Stimulated activated memory B cell treated with anti-CD40 and anti-IgM and Interleukin-4, amounts not matched to agents 10 μg/mL and 1 μg/mL and 100 μg/mL, for 72 hours (primary cell): ENCODE results near the gene SPATA32.

Experiments used
- ATAC-seq: fragments of 150-1000 bp; cut with Tn5 transposase; 2 replicates; pipeline ENCODE4 v1.10.0; 2021
- H3K27ac Mint-ChIP-seq: one replicate; pipeline ENCODE4 v1.8.0; 2022; ENCODE audit warnings: mild to moderate bottlenecking, mixed read lengths
- H3K27me3 Mint-ChIP-seq: one replicate; pipeline ENCODE4 v1.8.0; 2022; ENCODE audit warnings: mixed read lengths
- H3K36me3 Mint-ChIP-seq: one replicate; pipeline ENCODE4 v1.8.0; 2022; ENCODE audit warnings: mixed read lengths
- H3K4me1 Mint-ChIP-seq: one replicate; pipeline ENCODE4 v1.8.0; 2022; ENCODE audit warnings: mixed read lengths
- H3K4me3 Mint-ChIP-seq: one replicate; pipeline ENCODE4 v1.8.0; 2022; ENCODE audit warnings: mild to moderate bottlenecking, moderate library complexity, mixed read lengths
- H3K9me3 Mint-ChIP-seq: one replicate; pipeline ENCODE4 v1.8.0; 2022; ENCODE audit warnings: mixed read lengths

Gene SPATA32

GRCh38 chr17:45287526-45288500 lies 25.9 kb upstream of the SPATA32 start:
- no peak for ATAC-seq
- peaks cover 78% of the 10 kb centered on the region for H3K36me3 Mint-ChIP-seq
- H3K27me3 Mint-ChIP-seq = no peaks in the 10 kb centered on the region
- peaks cover 58% of the 10 kb centered on the region for H3K4me1 Mint-ChIP-seq
- H3K27ac Mint-ChIP-seq = peak overlapping the region; percentile 19
- no peaks in the 10 kb centered on the region for H3K9me3 Mint-ChIP-seq
- no peak overlapping the region for H3K4me3 Mint-ChIP-seq

GRCh38 chr17:45286286-45286685 lies 24.4 kb upstream of the SPATA32 start:
- H3K27ac Mint-ChIP-seq = no peak overlapping the region
- no peaks in the 10 kb centered on the region for H3K9me3 Mint-ChIP-seq
- peaks cover 43% of the 10 kb centered on the region for H3K4me1 Mint-ChIP-seq
- no peaks in the 10 kb centered on the region for H3K27me3 Mint-ChIP-seq
- no peak overlapping the region for H3K4me3 Mint-ChIP-seq
- ATAC-seq = no peak
- H3K36me3 Mint-ChIP-seq = peaks cover 83% of the 10 kb centered on the region

GRCh38 chr17:45284176-45285140 lies 22.6 kb upstream of the SPATA32 start:
- H3K4me3 Mint-ChIP-seq = no peak overlapping the region
- peaks cover 71% of the 10 kb centered on the region for H3K36me3 Mint-ChIP-seq
- no peaks in the 10 kb centered on the region for H3K27me3 Mint-ChIP-seq
- ATAC-seq = peak; percentile 58
- peaks cover 24% of the 10 kb centered on the region for H3K4me1 Mint-ChIP-seq
- H3K9me3 Mint-ChIP-seq = no peaks in the 10 kb centered on the region
- peak overlapping the region; percentile 58 for H3K27ac Mint-ChIP-seq

GRCh38 chr17:45283711-45284110 lies 21.8 kb upstream of the SPATA32 start:
- Mint-ChIP-seq H3K4me3 (no peak overlapping the region), H3K27me3 (no peaks in the 10 kb centered on the region), H3K9me3 (no peaks in the 10 kb centered on the region), H3K27ac (peak overlapping the region; percentile 58), H3K36me3 (peaks cover 71% of the 10 kb centered on the region), H3K4me1 (peaks cover 23% of the 10 kb centered on the region)
- ATAC-seq = no peak

GRCh38 chr17:45282683-45283644 lies 21.1 kb upstream of the SPATA32 start:
- Mint-ChIP-seq H3K4me3 (no peak overlapping the region), H3K27ac (peak overlapping the region; percentile 32), H3K9me3 (no peaks in the 10 kb centered on the region), H3K36me3 (peaks cover 70% of the 10 kb centered on the region), H3K4me1 (peaks cover 29% of the 10 kb centered on the region), H3K27me3 (no peaks in the 10 kb centered on the region)
- ATAC-seq = no peak

- Mint-ChIP-seq H3K4me3 (peak overlapping the region; percentile 12), H3K4me1 (peaks cover 33% of the 10 kb centered on the region), H3K9me3 (no peaks in the 10 kb centered on the region), H3K27me3 (no peaks in the 10 kb centered on the region), H3K36me3 (peaks cover 48% of the 10 kb centered on the region), H3K27ac (peak overlapping the region; percentile 72)
- no peak for ATAC-seq
Observed at GRCh38 chr17:45279898-45280297, 18.0 kb upstream of the SPATA32 start.

- no peak for ATAC-seq
- H3K27ac Mint-ChIP-seq = peak overlapping the region; percentile 72
Observed at GRCh38 chr17:45277992-45278391, 16.1 kb upstream of the SPATA32 start.

GRCh38 chr17:45277216-45277849 lies 15.4 kb upstream of the SPATA32 start:
- Mint-ChIP-seq H3K27me3 (no peaks in the 10 kb centered on the region), H3K9me3 (no peaks in the 10 kb centered on the region), H3K4me3 (no peak overlapping the region), H3K27ac (peak overlapping the region; percentile 72), H3K36me3 (peaks cover 39% of the 10 kb centered on the region), H3K4me1 (peaks cover 22% of the 10 kb centered on the region)
- ATAC-seq = peak; percentile 91

More at GRCh38 chr17:45277992-45278391, 16.1 kb upstream of the SPATA32 start:
- Mint-ChIP-seq H3K36me3 (peaks cover 43% of the 10 kb centered on the region), H3K4me1 (peaks cover 22% of the 10 kb centered on the region), H3K9me3 (no peaks in the 10 kb centered on the region), H3K27me3 (no peaks in the 10 kb centered on the region), H3K4me3 (no peak overlapping the region)

GRCh38 chr17:45276031-45276430 lies 14.1 kb upstream of the SPATA32 start:
- ATAC-seq = no peak
- Mint-ChIP-seq H3K4me1 (peaks cover 23% of the 10 kb centered on the region), H3K4me3 (no peak overlapping the region), H3K36me3 (peaks cover 34% of the 10 kb centered on the region), H3K9me3 (no peaks in the 10 kb centered on the region), H3K27me3 (no peaks in the 10 kb centered on the region), H3K27ac (no peak overlapping the region)

- H3K36me3 Mint-ChIP-seq = peaks cover 43% of the 10 kb centered on the region
- H3K27me3 Mint-ChIP-seq = no peaks in the 10 kb centered on the region
- no peak overlapping the region for H3K27ac Mint-ChIP-seq
- no peaks in the 10 kb centered on the region for H3K9me3 Mint-ChIP-seq
- peaks cover 34% of the 10 kb centered on the region for H3K4me1 Mint-ChIP-seq
- no peak for ATAC-seq
- no peak overlapping the region for H3K4me3 Mint-ChIP-seq
Observed at GRCh38 chr17:45274033-45274432, 12.1 kb upstream of the SPATA32 start.

- Mint-ChIP-seq H3K36me3 (peaks cover 43% of the 10 kb centered on the region), H3K27me3 (no peaks in the 10 kb centered on the region), H3K4me1 (peaks cover 30% of the 10 kb centered on the region), H3K9me3 (no peaks in the 10 kb centered on the region), H3K4me3 (no peak overlapping the region), H3K27ac (no peak overlapping the region)
- ATAC-seq = no peak
Observed at GRCh38 chr17:45273551-45273957, 11.7 kb upstream of the SPATA32 start.

GRCh38 chr17:45271603-45272002 lies 9.7 kb upstream of the SPATA32 start:
- no peaks in the 10 kb centered on the region for H3K9me3 Mint-ChIP-seq
- H3K4me1 Mint-ChIP-seq = peaks cover 26% of the 10 kb centered on the region
- ATAC-seq = no peak
- no peak overlapping the region for H3K27ac Mint-ChIP-seq
- no peak overlapping the region for H3K4me3 Mint-ChIP-seq
- H3K36me3 Mint-ChIP-seq = peaks cover 61% of the 10 kb centered on the region
- no peaks in the 10 kb centered on the region for H3K27me3 Mint-ChIP-seq

- no peaks in the 10 kb centered on the region for H3K9me3 Mint-ChIP-seq
- H3K36me3 Mint-ChIP-seq = peaks cover 66% of the 10 kb centered on the region
- ATAC-seq = no peak
- peaks cover 26% of the 10 kb centered on the region for H3K4me1 Mint-ChIP-seq
- no peaks in the 10 kb centered on the region for H3K27me3 Mint-ChIP-seq
- H3K27ac Mint-ChIP-seq = peak overlapping the region; percentile 44
- no peak overlapping the region for H3K4me3 Mint-ChIP-seq
Observed at GRCh38 chr17:45270828-45271418, 9.0 kb upstream of the SPATA32 start.
